Measurements from ENCODE around the gene TNS3.

The TNS3 gene

GRCh38 chr7:47518827-47519226 is 63.1 kb downstream of the TNS3 start:
- peak; percentile 66 for DNase-seq

GRCh38 chr7:47517821-47518480 is 64.0 kb downstream of the TNS3 start:
- no peak for DNase-seq

DNA sequence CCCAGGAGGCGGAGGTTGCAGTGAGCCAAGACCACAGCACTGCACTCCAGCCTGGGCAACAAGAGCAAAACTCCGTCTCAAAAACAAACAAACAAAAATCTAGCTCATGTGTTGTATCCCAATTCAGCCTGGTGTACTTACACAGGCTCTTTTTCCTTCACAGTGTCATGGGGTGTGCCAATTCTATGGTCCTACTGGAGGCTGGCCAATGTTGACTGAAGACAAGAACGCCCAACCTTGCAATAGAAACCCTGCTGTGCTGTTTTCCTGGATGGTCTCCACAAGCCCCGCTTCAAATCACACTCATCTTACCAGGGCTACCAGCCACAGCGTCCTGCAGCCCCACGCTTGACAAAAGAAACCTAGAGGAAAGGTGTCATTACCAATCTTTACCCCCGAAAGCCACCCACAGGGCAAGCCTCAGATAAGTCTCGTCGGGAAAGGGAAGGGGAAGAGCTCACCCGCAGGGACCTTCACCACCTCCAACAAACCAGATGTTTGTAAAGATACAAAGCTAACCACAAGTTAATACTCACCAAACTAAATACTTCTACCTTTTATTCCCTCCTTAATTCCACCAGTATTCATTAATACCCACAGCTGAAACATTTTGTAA is 64.8 kb downstream of the TNS3 start:
- DNase-seq, result no peak

DNA sequence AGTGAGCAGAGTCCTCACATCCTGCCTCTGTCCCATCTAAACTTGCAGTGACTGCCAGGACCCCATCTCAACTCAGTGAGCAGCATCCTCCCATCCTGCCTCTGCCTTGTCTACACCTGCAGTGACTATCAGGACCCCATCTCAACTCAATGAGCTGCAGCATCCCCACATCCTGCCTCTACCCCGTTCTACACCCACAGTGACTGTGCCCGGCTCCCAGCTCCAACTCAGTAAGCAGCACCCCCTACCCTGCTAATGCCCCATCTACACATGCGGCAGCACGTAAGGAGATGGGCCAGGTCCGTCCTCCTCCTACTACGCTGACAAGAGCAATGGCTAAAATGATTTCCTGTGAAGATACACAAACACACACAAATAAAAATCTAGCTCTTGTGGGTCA is 65.5 kb downstream of the TNS3 start:
- no peak for DNase-seq

GRCh38 chr7:47515305-47515834 is 66.5 kb downstream of the TNS3 start:
- DNase-seq, result no peak

GRCh38 chr7:47514818-47515217 is 67.1 kb downstream of the TNS3 start:
- no peak for DNase-seq

DNA sequence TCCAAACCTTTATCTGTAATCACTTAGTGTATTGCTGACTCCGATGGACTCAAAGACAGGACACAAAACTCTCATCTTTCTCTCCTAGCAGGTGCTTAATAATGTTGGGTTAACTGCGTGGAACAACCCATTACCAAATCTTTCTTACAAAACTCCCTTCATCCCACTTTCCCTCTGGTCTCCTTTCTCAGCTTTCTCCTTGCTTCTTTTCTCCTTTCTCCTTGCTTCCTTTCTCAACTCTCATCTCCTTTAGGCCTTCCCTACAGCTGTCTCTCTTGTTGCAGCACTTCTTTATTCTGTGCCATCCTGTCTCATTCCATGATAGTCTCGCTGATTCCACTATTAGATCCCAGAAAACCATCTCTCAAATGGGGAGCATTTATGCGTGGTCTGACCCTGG is 67.5 kb downstream of the TNS3 start:
- DNase-seq, result no peak

- peak; percentile 73 for DNase-seq
Measured at GRCh38 chr7:47513741-47514241, 68.1 kb downstream of the TNS3 start.

DNA sequence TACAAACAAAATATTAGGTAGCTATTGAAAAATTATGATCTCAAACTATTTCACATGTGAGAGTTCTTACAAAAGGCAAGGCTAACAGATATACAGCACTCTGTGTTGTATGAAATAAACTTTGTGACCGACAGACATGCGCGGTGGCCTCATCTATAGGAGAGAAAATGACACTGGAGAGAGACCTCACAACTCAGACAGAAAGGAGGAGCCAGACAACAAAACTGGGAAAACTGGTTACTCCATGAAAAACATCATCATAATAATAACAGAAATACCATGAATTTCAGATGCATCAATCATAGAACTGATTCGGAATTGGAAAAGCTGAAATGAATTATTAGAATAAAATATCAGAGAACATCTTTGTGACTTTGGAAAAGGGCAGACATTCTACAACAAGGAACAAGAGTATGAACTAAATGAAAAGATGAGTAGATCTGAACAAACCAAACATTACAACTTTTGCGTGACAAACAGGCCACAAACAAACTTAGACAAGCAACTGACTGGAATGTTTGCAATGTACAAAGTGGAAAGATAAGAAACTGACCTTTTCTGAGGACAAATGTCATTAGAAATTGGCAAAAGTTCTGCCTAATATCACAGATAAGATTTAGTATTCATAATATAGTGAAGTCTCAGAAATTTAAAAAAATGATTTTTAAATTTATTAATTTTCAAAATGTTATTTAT is 69.3 kb downstream of the TNS3 start:
- no peak for DNase-seq

DNA sequence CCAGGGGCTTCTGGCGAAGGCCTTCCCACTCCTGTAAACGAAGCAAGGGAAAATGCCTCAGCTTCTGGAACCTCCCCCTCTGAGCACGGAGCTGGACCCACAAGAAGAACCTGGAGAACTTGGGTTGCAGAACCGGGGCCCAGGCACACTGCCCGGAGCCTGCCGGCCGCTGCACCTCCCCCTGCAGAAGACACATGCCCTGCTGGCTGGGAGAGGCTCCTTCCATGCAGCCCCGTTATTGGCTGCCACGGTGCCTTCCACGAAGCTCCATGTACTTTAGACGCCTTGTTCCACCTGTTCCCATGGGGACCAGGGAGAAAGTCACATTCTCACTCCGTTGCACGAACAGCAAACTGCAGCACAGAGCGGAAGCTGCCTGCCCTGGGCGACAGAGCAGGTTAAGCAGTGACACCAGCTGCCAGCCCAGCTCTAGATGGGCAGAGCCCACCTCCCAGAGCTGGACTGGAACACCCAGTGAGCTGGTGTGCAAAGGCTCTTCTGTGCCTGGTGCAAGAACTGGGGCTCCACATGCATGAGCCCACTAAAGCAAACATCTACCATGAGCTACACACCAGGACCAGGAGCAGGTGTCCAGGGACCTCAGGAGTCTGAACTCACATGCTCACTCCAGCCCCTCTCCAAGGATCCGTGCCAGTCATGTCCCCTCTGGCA is 70.1 kb downstream of the TNS3 start:
- no peak for DNase-seq

- DNase-seq, result no peak
Measured at GRCh38 chr7:47510786-47511185, 71.1 kb downstream of the TNS3 start.

- DNase-seq, result no peak
Measured at GRCh38 chr7:47510192-47510591, 71.7 kb downstream of the TNS3 start.

DNA sequence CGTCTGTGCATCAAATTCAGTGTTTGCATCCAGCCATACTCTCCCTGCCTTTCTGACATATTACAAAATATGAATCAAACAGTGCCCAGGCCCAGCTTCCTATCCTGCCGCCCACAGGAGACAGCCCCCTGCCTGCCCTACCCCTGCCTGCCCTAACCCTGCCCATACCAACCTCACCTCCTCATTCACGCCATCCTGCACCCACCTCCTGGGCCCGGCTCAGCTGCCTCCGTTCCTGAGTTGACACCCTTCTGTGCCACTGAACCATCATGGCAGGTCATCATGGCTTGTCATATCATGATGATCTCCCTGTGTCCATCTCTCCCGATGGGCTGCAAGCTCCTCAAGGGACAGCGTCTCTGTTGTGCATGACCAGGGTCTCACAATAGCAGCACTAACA is 72.3 kb downstream of the TNS3 start:
- DNase-seq, result no peak

GRCh38 chr7:47508389-47509380 is 73.2 kb downstream of the TNS3 start:
- no peak for DNase-seq

DNA sequence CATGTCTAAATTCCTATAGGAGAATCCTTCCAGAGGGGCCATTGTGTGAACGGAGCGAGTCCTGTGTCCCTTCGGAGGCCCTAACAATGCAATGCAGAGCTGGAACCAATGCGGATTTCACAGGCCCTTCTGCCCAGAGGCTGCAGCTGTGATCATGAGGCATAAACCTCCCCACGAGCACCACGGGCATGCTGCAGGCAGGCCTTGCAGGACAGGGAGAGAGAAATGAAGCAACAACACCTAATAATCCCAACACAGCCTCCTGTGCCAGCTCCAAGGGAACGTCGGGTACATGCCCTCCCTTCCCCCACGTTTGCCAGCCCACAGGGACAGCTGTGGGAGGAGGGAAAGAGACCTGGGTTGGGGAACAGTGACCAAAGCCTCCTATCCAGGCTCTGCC is 74.4 kb downstream of the TNS3 start:
- DNase-seq, result no peak

DNA sequence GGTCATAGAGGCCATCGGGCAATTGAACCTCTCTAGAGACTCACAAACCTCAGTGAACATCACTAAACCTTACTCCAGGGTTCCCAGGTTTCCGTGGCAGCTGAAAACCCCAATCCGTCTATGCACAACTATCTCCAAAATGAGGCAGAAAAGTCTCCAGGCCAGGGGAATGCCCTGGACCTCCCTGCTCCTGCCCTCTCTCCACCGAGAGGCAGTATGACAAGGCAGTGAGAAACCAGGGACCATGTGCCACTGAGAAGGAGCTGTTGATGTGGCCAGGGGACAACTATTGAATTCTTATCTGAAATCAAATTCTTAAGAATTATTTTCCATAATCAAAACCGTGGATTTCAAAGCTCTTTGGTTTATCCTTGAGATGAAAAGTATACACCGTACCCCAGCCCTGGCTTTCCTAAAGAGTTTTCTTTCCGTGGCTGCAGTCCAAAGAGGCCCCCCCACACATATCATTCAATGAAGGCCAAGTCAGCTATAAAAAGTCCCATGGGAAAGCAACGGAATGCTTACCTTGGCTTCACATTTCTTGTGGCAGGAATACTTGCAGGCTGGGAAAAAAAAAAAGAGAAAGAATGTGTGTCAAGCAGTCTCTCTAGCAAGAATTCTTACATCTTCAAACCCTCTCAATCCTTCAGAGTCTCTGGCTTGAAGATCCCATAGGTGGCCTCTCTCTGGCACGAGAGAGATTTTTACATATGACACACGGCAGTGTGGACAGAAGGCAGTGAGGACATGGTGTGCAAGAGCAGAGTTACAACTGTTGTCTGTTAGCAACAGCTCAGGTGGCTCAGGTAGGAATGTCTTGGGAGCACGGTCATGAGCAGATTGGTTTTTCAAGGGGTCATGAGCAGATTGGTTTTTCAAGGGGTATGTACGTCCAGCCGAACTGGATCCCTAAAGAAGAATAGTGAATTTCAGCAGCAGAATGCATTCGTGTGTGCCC is 75.2 kb downstream of the TNS3 start:
- DNase-seq, result no peak

GRCh38 chr7:47505312-47506007 is 76.5 kb downstream of the TNS3 start:
- no peak for DNase-seq

DNA sequence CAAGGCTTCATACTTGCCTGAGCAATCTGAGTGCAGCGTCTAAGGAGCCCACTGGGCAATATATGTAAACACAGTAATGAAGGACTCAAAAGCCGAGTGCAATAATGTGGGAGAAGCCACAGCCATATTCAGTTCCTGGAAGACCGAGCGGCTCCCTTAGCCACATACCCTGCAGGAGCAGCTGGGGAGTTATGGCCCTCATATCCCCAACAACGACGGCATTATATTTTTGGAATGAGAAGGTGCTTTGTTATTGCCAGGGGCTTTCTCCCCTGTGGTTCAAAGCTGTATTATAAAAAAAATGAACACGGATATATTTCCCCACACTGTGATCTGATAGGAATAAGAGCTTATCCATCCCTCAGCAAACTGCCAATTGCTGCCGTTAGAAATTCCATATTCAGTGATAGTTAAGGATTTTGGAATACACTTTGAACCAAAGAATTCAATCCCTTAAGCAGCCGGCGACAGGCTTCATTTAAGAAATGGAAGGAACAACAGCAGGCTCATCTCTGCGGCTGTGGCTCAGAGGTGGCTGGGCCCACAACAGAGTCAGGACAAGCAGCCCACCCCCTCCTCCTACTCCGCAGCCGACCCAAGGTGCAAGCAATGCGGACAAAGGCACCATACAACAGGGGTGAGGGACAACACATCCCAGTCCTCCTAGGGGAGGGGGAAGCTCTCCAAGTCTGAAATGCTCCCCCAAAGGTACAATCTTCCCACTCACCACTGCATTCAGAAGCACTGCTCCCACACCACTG is 77.2 kb downstream of the TNS3 start:
- no peak for DNase-seq

DNA sequence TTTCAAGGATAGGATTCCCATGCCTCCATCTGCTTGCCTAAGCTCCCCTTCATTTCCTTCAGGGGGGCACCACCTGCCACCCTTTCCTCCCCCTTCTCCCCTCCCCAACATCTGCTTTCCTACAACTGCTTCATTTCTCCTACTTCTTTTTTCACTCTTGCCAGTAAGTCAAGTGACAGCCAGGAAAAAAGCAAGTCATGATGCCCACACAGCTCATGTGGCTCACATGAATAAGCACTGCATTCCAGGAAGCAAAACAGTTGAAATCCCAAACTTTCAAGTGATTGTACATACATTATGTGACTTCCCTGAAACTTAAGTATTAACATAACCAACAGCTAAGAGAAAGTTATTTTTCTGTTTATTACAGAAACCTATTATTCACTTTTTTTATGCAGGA is 78.6 kb downstream of the TNS3 start:
- DNase-seq, result peak; percentile 38
